ENCODE results near the gene CBX3.
"Not testable (repeated sequence)": the region's sequence is repeated elsewhere in the genome, so short reads cannot be mapped to it uniquely, and the experiment has no call there.

Gene CBX3

GRCh38 chr7:26181474-26182227 is 19.9 kb upstream of the CBX3 start:
- Mint-ChIP-seq H3K36me3 (peaks cover 10% of the 10 kb centered on the region), H3K27me3 (no peaks in the 10 kb centered on the region), H3K9me3 (no peaks in the 10 kb centered on the region), H3K27ac (no peak overlapping the region), H3K4me1 (peaks cover 40% of the 10 kb centered on the region), H3K4me3 (no peak overlapping the region)
- no peak for ATAC-seq

- peaks cover 46% of the 10 kb centered on the region for H3K4me1 Mint-ChIP-seq
- no peaks in the 10 kb centered on the region for H3K27me3 Mint-ChIP-seq
- peaks cover 10% of the 10 kb centered on the region for H3K36me3 Mint-ChIP-seq
- H3K4me3 Mint-ChIP-seq = no peak overlapping the region
- no peak overlapping the region for H3K27ac Mint-ChIP-seq
- H3K9me3 Mint-ChIP-seq = no peaks in the 10 kb centered on the region
- ATAC-seq = no peak
Observed at GRCh38 chr7:26182283-26182682, 19.3 kb upstream of the CBX3 start.

GRCh38 chr7:26182706-26183105 is 18.8 kb upstream of the CBX3 start:
- H3K27ac Mint-ChIP-seq = no peak overlapping the region
- H3K4me3 Mint-ChIP-seq = no peak overlapping the region
- no peak for ATAC-seq
- peaks cover 10% of the 10 kb centered on the region for H3K36me3 Mint-ChIP-seq
- H3K9me3 Mint-ChIP-seq = no peaks in the 10 kb centered on the region
- peaks cover 49% of the 10 kb centered on the region for H3K4me1 Mint-ChIP-seq
- no peaks in the 10 kb centered on the region for H3K27me3 Mint-ChIP-seq

GRCh38 chr7:26183545-26184280 is 17.8 kb upstream of the CBX3 start:
- Mint-ChIP-seq H3K4me1 (peaks cover 54% of the 10 kb centered on the region), H3K4me3 (no peak overlapping the region), H3K27me3 (no peaks in the 10 kb centered on the region), H3K27ac (no peak overlapping the region), H3K9me3 (no peaks in the 10 kb centered on the region), H3K36me3 (peaks cover 16% of the 10 kb centered on the region)
- ATAC-seq = no peak

GRCh38 chr7:26184281-26185101 is 17.1 kb upstream of the CBX3 start:
- not testable (repeated sequence) for H3K4me3 Mint-ChIP-seq, H3K9me3 Mint-ChIP-seq, H3K27me3 Mint-ChIP-seq, ATAC-seq
- H3K27ac Mint-ChIP-seq = peak overlapping the region; percentile 46
- peaks cover 57% of the 10 kb centered on the region for H3K4me1 Mint-ChIP-seq
- peaks cover 24% of the 10 kb centered on the region for H3K36me3 Mint-ChIP-seq

- Mint-ChIP-seq H3K4me1 (peaks cover 60% of the 10 kb centered on the region), H3K27me3 (no peaks in the 10 kb centered on the region), H3K4me3 (no peak overlapping the region), H3K36me3 (peaks cover 27% of the 10 kb centered on the region), H3K9me3 (no peaks in the 10 kb centered on the region), H3K27ac (peak overlapping the region; percentile 46)
- peak; percentile 53 for ATAC-seq
Observed at GRCh38 chr7:26185131-26185843, 16.3 kb upstream of the CBX3 start.

- H3K27me3 Mint-ChIP-seq = no peaks in the 10 kb centered on the region
- no peak overlapping the region for H3K4me3 Mint-ChIP-seq
- H3K36me3 Mint-ChIP-seq = peaks cover 32% of the 10 kb centered on the region
- no peaks in the 10 kb centered on the region for H3K9me3 Mint-ChIP-seq
- H3K27ac Mint-ChIP-seq = peak overlapping the region; percentile 46
- ATAC-seq = no peak
- H3K4me1 Mint-ChIP-seq = peaks cover 65% of the 10 kb centered on the region
Observed at GRCh38 chr7:26185844-26186180, 15.7 kb upstream of the CBX3 start.

- Mint-ChIP-seq H3K4me3 (no peak overlapping the region), H3K9me3 (no peaks in the 10 kb centered on the region), H3K4me1 (peaks cover 63% of the 10 kb centered on the region), H3K27me3 (no peaks in the 10 kb centered on the region), H3K27ac (peak overlapping the region; percentile 48), H3K36me3 (peaks cover 37% of the 10 kb centered on the region)
- ATAC-seq = no peak
Observed at GRCh38 chr7:26186364-26187311, 14.9 kb upstream of the CBX3 start.

GRCh38 chr7:26187380-26188205 is 14.0 kb upstream of the CBX3 start:
- peak overlapping the region; percentile 48 for H3K27ac Mint-ChIP-seq
- no peaks in the 10 kb centered on the region for H3K9me3 Mint-ChIP-seq
- no peak overlapping the region for H3K4me3 Mint-ChIP-seq
- H3K4me1 Mint-ChIP-seq = peaks cover 66% of the 10 kb centered on the region
- H3K36me3 Mint-ChIP-seq = peaks cover 46% of the 10 kb centered on the region
- no peaks in the 10 kb centered on the region for H3K27me3 Mint-ChIP-seq
- no peak for ATAC-seq

GRCh38 chr7:26188206-26188956 is 13.2 kb upstream of the CBX3 start:
- H3K36me3 Mint-ChIP-seq = peaks cover 54% of the 10 kb centered on the region
- no peak overlapping the region for H3K4me3 Mint-ChIP-seq
- H3K27ac Mint-ChIP-seq = no peak overlapping the region
- peaks cover 74% of the 10 kb centered on the region for H3K4me1 Mint-ChIP-seq
- H3K9me3 Mint-ChIP-seq = no peaks in the 10 kb centered on the region
- no peak for ATAC-seq
- H3K27me3 Mint-ChIP-seq = no peaks in the 10 kb centered on the region

- Mint-ChIP-seq H3K9me3 (no peaks in the 10 kb centered on the region), H3K36me3 (peaks cover 61% of the 10 kb centered on the region), H3K4me1 (peaks cover 75% of the 10 kb centered on the region), H3K27me3 (no peaks in the 10 kb centered on the region), H3K4me3 (no peak overlapping the region), H3K27ac (no peak overlapping the region)
- no peak for ATAC-seq
Observed at GRCh38 chr7:26188957-26189541, 12.5 kb upstream of the CBX3 start.

- no peak for ATAC-seq
- Mint-ChIP-seq H3K36me3 (peaks cover 67% of the 10 kb centered on the region), H3K9me3 (no peaks in the 10 kb centered on the region), H3K4me3 (no peak overlapping the region), H3K4me1 (peaks cover 77% of the 10 kb centered on the region), H3K27ac (no peak overlapping the region), H3K27me3 (no peaks in the 10 kb centered on the region)
Observed at GRCh38 chr7:26189697-26190096, 11.8 kb upstream of the CBX3 start.
